Natural killer cell (primary cell): ENCODE measurements around the gene GTF3A. TPM values are rescaled to one million over a fixed set of nuclear protein-coding genes. Genes with fewer than 3 reads are reported as not detected.

ENCODE experiments used
- ATAC-seq, 3 donors: fragments of 150-1000 bp in 2 of 3; fragments of 200-7000 bp in 1 of 3; cut with Tn5 transposase; 1 replicate in 1 of 3; 2 replicates in 2 of 3; pipeline ENCODE4 v1.10.0; 2021; ENCODE audit warnings: mild to moderate bottlenecking in 2 of 3, moderate library complexity in 2 of 3
- DNase-seq, 2 donors: peaks; one replicate each; pipeline versions ENCODE4 v3.0.0 to v3.0.0-alpha.2; 2013 to 2021; ENCODE audit warnings: mixed read lengths in 1 of 2
- H3K27ac ChIP-seq: one replicate; pipeline ENCODE4 v1.5.1; 2013; ENCODE audit warnings: mild to moderate bottlenecking, low read length
- H3K27me3 ChIP-seq: one replicate; pipeline ENCODE4 v1.6.1; 2013; ENCODE audit warnings: low read length; ENCODE audit not compliant: control insufficient read depth, insufficient read depth
- H3K36me3 ChIP-seq: one replicate; pipeline ENCODE4 v1.6.1; 2013; ENCODE audit warnings: low read length; ENCODE audit not compliant: control insufficient read depth, insufficient read depth
- H3K4me1 ChIP-seq: one replicate; pipeline ENCODE4 v1.6.1; 2013; ENCODE audit warnings: low read length; ENCODE audit not compliant: control insufficient read depth, insufficient read depth
- H3K4me3 ChIP-seq: one replicate; pipeline ENCODE4 v1.5.1; 2013; ENCODE audit warnings: low read length
- H3K9me3 ChIP-seq: one replicate; pipeline ENCODE4 v1.6.1; 2013; ENCODE audit warnings: low read length; ENCODE audit not compliant: control insufficient read depth, insufficient read depth
- H3K27ac Mint-ChIP-seq, 2 donors: one replicate each; pipeline ENCODE4 v1.8.0; 2022; ENCODE audit warnings: mild to moderate bottlenecking in 2 of 2, mixed read lengths in 2 of 2, moderate library complexity in 1 of 2
- H3K27me3 Mint-ChIP-seq, 2 donors: one replicate each; pipeline ENCODE4 v1.8.0; 2022; ENCODE audit warnings: low read depth in 2 of 2, mixed read lengths in 2 of 2
- H3K36me3 Mint-ChIP-seq: one replicate; pipeline ENCODE4 v1.8.0; 2022; ENCODE audit warnings: mixed read lengths
- H3K4me1 Mint-ChIP-seq, 2 donors: one replicate each; pipeline ENCODE4 v1.8.0; 2022; ENCODE audit warnings: mixed read lengths in 2 of 2
- H3K4me3 Mint-ChIP-seq: one replicate; pipeline ENCODE4 v1.8.0; 2022; ENCODE audit warnings: mild to moderate bottlenecking, moderate library complexity, mixed read lengths
- H3K9me3 Mint-ChIP-seq, 2 donors: one replicate each; pipeline ENCODE4 v1.8.0; 2022; ENCODE audit warnings: mixed read lengths in 2 of 2
- WGBS: methylation state at CpG from one replicate; pipeline ENCODE4 v1.1.7; 2013; ENCODE audit warnings: missing lambda C conversion rate; ENCODE audit not compliant: insufficient coverage; 5-methylcytosine and 5-hydroxymethylcytosine counted together
- intact Hi-C: fragments of 100-400 bp; cut with micrococcal nuclease; formaldehyde crosslinking; loops from one replicate; pipeline ENCODE4 v1.14.2; 2022
- total RNA-seq, 4 donors: library from RNA; stranded (reverse); fragments of 120-200 nt in 1 of 4; gene quantifications; one replicate each; pipeline versions ENCODE4 v1.2.3 to v1.2.4, GENCODE V29; 2013 to 2022
- TF ChIP-seq, protein P1 (sequence below): fragments of 200-600 bp; IDR thresholded peaks from one replicate; pipeline ENCODE4 v1.8.0; 2022; ENCODE audit warnings: antibody characterized with exemption

The GTF3A gene
- total RNA-seq, 3 donors from 2014 or later (not counting 1 experiment from before 2014, with no cell fraction given): 129 to 132 (median 130) TPM

DNA sequence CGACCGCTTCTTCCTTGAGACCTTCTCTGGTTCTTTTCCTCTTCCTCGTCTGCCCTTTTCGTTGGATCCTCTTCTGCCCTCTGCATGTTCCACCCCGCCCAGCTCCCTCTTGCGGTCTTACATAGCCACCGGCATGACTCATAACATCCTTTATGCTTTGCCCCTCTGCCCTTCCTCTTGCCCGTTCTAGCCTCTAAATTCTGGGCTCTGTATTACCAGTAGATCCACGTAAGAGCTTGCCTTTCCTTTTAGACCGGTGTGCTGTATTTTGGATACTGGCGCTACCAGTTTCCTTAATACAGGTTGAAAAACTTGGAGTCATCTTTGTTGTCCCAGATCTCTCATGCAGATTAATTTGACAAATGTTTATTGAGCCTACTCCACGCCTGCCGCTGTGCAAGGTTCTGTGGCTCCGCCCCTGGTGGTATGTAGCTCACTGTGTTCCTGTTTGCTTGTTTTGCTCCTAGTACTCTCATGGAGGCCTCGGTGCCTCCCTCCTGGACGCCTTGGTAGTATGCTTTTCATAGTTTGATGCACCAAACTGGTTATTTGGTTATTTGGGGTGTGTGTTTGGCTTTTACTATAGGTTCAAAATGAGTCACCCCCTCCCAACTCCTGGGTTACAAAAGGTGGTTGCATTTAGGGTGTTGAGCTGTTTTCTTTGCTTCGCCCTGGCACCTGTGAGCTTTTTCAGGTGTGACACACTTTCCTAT lies 1.7 kb downstream of the GTF3A start:
- peak overlapping the region; percentile 92 to 94 for H3K27ac Mint-ChIP-seq
- Histone ChIP-seq H3K9me3 (no peaks in the 10 kb centered on the region), H3K27me3 (no peaks in the 10 kb centered on the region), H3K27ac (peak overlapping the region; percentile 88), H3K36me3 (peaks cover 34% of the 10 kb centered on the region), H3K4me1 (peaks cover 48% of the 10 kb centered on the region), H3K4me3 (peak overlapping the region; percentile 73)
- peaks cover 48 to 49% of the 10 kb centered on the region in 2 donors for H3K4me1 Mint-ChIP-seq
- H3K36me3 Mint-ChIP-seq: peaks cover 8% of the 10 kb centered on the region
- no peaks in the 10 kb centered on the region for H3K27me3 Mint-ChIP-seq
- no peaks in the 10 kb centered on the region for H3K9me3 Mint-ChIP-seq
- DNase-seq (peak; percentile 70 to 90), ATAC-seq (peak; percentile 72 to 85 (median 73))
- intact Hi-C loops: loop anchor here (1.0 to 5.0 kb wide), 4 partner anchors 15 to 195 kb away; partner anchors contain the start of genes LNX2, MTIF3 and POLR1D
- TF ChIP-seq, protein P1, sequence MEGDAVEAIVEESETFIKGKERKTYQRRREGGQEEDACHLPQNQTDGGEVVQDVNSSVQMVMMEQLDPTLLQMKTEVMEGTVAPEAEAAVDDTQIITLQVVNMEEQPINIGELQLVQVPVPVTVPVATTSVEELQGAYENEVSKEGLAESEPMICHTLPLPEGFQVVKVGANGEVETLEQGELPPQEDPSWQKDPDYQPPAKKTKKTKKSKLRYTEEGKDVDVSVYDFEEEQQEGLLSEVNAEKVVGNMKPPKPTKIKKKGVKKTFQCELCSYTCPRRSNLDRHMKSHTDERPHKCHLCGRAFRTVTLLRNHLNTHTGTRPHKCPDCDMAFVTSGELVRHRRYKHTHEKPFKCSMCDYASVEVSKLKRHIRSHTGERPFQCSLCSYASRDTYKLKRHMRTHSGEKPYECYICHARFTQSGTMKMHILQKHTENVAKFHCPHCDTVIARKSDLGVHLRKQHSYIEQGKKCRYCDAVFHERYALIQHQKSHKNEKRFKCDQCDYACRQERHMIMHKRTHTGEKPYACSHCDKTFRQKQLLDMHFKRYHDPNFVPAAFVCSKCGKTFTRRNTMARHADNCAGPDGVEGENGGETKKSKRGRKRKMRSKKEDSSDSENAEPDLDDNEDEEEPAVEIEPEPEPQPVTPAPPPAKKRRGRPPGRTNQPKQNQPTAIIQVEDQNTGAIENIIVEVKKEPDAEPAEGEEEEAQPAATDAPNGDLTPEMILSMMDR: peak; percentile 29
- H3K4me3 Mint-ChIP-seq: peak overlapping the region; percentile 87
- under 1% methylated on average over 16 of the region's 17 CpGs for WGBS

DNA sequence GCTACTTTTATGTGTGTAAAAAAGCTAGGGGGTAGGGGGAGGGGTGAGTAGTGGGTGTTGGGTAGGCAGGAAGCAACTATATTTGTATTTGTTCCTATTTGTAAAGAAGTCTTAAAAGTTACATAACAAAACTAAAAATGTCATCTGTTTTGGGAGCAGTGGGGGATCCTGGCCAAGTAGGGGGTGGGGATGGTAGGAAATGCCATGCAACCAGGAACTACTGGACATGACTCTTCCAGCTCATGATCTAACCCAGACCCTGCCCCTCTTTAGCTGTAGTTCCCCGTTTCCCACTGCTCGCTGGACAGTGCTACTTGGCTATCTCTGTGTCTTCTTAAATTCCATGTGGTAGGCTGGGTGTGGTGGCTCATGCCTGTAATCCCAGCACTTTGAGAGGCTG lies 3.2 kb downstream of the GTF3A start:
- H3K4me1 Mint-ChIP-seq: peaks cover 58 to 59% of the 10 kb centered on the region in 2 donors
- peak overlapping the region; percentile 87 for H3K4me3 Mint-ChIP-seq
- H3K4me3 ChIP-seq: no peak overlapping the region
- peaks cover 49% of the 10 kb centered on the region for H3K36me3 ChIP-seq
- intact Hi-C loops: loop anchor here (2.0 to 5.0 kb wide), 3 partner anchors 13 to 193 kb away; partner anchors contain the start of genes LNX2 and POLR1D
- TF ChIP-seq, protein P1: no peak
- H3K9me3 Mint-ChIP-seq: no peaks in the 10 kb centered on the region
- DNase-seq (peak in 1 of 2 donors; percentile 32), ATAC-seq (no peak)
- H3K27ac ChIP-seq: peak overlapping the region; percentile 88
- no peaks in the 10 kb centered on the region for H3K27me3 Mint-ChIP-seq
- 87% methylated on average over 2 of the region's 2 CpGs for WGBS
- peaks cover 11% of the 10 kb centered on the region for H3K36me3 Mint-ChIP-seq
- H3K4me1 ChIP-seq: peaks cover 56% of the 10 kb centered on the region
- H3K27me3 ChIP-seq: no peaks in the 10 kb centered on the region
- peak overlapping the region; percentile 92 to 94 for H3K27ac Mint-ChIP-seq
- H3K9me3 ChIP-seq: no peaks in the 10 kb centered on the region

DNA sequence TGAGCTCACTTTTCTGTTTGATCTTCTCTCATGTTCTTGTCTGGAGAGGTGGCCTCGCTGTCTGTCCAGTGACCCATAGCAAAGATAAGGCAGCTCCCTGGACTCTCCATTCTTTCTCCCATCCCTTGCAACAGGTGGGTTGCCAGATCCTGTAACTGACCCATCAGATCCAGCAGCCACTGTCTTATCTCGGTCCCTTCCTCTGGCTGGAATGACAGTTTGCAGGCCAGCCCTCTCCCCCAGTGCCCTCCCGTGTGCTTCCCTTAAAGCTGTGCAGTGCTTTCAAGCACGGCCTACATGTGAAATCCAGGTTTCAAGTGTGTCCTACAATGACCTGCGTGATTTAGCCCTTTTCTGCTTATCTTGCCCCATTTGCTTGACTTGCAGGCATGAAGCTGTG lies 3.7 kb downstream of the GTF3A start:
- intact Hi-C loops: loop anchor here (5.0 kb wide), 1 partner anchor 34 kb away; no protein-coding TSS in a partner anchor
- Mint-ChIP-seq H3K4me3 (peak overlapping the region; percentile 58), H3K36me3 (peaks cover 11% of the 10 kb centered on the region), H3K27me3 (no peaks in the 10 kb centered on the region), H3K27ac (peak overlapping the region; percentile 92 to 94), H3K9me3 (no peaks in the 10 kb centered on the region), H3K4me1 (peaks cover 60 to 63% of the 10 kb centered on the region in 2 donors)
- H3K9me3 ChIP-seq: no peaks in the 10 kb centered on the region
- no peak overlapping the region for H3K4me3 ChIP-seq
- peaks cover 54% of the 10 kb centered on the region for H3K36me3 ChIP-seq
- TF ChIP-seq, protein P1: no peak
- peak overlapping the region; percentile 88 for H3K27ac ChIP-seq
- no peaks in the 10 kb centered on the region for H3K27me3 ChIP-seq
- ATAC-seq: no peak
- peaks cover 58% of the 10 kb centered on the region for H3K4me1 ChIP-seq
- WGBS: 92% methylated on average over 5 of the region's 5 CpGs
- DNase-seq: no peak
